Endothelial cell of umbilical vein (primary cell): ENCODE measurements around the gene FILIP1L.

ENCODE experiments used
- EZH2 ChIP-seq: IDR thresholded peaks from 2 replicates; pipeline ENCODE4 v1.6.1; 2012; ENCODE audit warnings: borderline replicate concordance, low read depth, mild to moderate bottlenecking, moderate library complexity, low read length, inconsistent platforms; ENCODE audit not compliant: severe bottlenecking
- GATA2 ChIP-seq: IDR thresholded peaks from 2 replicates; pipeline ENCODE4 v1.7.0; 2011; ENCODE audit warnings: low read depth, mild to moderate bottlenecking, moderate library complexity, mixed read lengths, low read length; ENCODE audit not compliant: insufficient read length, insufficient read depth
- JUN ChIP-seq: IDR thresholded peaks from 2 replicates; pipeline ENCODE4 v1.6.1; 2011; ENCODE audit warnings: borderline replicate concordance, low read depth; ENCODE audit not compliant: insufficient read length, insufficient read depth
- MYC ChIP-seq: IDR thresholded peaks from one replicate; pipeline ENCODE4 v1.6.1; 2011; ENCODE audit warnings: mild to moderate bottlenecking, low read depth, low read length
- POLR2A ChIP-seq: IDR thresholded peaks from 2 replicates; pipeline ENCODE4 v1.6.1; 2012; ENCODE audit warnings: low read depth, mild to moderate bottlenecking, control low read depth, low read length
- POLR2AphosphoS5 ChIP-seq: IDR thresholded peaks from 2 replicates; pipeline ENCODE4 v1.6.1; 2012; ENCODE audit warnings: low read depth, mild to moderate bottlenecking, control low read depth, low read length, moderate library complexity; ENCODE audit not compliant: insufficient read depth
- TF ChIP-seq, protein P1 (sequence below), 2 donors: IDR thresholded peaks; 1 replicate in 1 of 2; 2 replicates in 1 of 2; pipeline ENCODE4 v1.5.1; 2011; ENCODE audit warnings: low read length in 2 of 2, mild to moderate bottlenecking in 2 of 2, moderate library complexity in 2 of 2, control low read depth in 1 of 2, inconsistent platforms in 1 of 2, low read depth in 1 of 2; ENCODE audit not compliant: insufficient read depth in 1 of 2; ENCODE audit errors: extremely low read depth in 1 of 2
- TF ChIP-seq, protein P2 (sequence below): IDR thresholded peaks from 2 replicates; pipeline ENCODE4 v1.6.1; 2011; ENCODE audit not compliant: insufficient read depth, insufficient read length

GRCh38 chr3:99863588-99863987, 250.7 kb downstream of the FILIP1L start:
- TF ChIP-seq POLR2AphosphoS5 (no peak), GATA2 (no peak), EZH2 (no peak), POLR2A (no peak), JUN (no peak), MYC (no peak)
- TF ChIP-seq, protein P1, sequence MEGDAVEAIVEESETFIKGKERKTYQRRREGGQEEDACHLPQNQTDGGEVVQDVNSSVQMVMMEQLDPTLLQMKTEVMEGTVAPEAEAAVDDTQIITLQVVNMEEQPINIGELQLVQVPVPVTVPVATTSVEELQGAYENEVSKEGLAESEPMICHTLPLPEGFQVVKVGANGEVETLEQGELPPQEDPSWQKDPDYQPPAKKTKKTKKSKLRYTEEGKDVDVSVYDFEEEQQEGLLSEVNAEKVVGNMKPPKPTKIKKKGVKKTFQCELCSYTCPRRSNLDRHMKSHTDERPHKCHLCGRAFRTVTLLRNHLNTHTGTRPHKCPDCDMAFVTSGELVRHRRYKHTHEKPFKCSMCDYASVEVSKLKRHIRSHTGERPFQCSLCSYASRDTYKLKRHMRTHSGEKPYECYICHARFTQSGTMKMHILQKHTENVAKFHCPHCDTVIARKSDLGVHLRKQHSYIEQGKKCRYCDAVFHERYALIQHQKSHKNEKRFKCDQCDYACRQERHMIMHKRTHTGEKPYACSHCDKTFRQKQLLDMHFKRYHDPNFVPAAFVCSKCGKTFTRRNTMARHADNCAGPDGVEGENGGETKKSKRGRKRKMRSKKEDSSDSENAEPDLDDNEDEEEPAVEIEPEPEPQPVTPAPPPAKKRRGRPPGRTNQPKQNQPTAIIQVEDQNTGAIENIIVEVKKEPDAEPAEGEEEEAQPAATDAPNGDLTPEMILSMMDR (IDR thresholded peaks at IDR 0.05; ENCODE audit: extremely low read depth in 1 of 2, insufficient read depth in 1 of 2, low read depth in 1 of 2, low read length in 2 of 2): no peak
- TF ChIP-seq, protein P2, sequence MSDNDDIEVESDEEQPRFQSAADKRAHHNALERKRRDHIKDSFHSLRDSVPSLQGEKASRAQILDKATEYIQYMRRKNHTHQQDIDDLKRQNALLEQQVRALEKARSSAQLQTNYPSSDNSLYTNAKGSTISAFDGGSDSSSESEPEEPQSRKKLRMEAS: no peak
